HCT116 (cell line): Measurements from ENCODE around the gene TP53RK. TPM values are rescaled to one million over a fixed set of nuclear protein-coding genes. Genes with fewer than 3 reads are reported as not detected.

ENCODE experiments used
- ATAC-seq: fragments of 200-7000 bp; cut with Tn5 transposase; 2 replicates; pipeline ENCODE4 v1.9.1; 2020; ENCODE audit warnings: mild to moderate bottlenecking, moderate library complexity
- BruUV-seq: library from RNA; stranded (reverse); fragments of 400-500 nt; replicated peaks from 2 replicates; lab custom pipeline; 2021; lab: Mats Ljungman, UMichigan
- CTCF ChIA-PET: fragments of 300-600 bp; sonication (Branson Sonifier 250); formaldehyde crosslinking; loops from one replicate; lab custom pipeline; 2021; ENCODE audit warnings: antibody characterized with exemption; lab: Charles Lee
- POLR2A ChIA-PET: fragments of 300-600, 350-600 bp; sonication (Branson Sonifier 250); formaldehyde crosslinking; loops from one replicate; lab custom pipeline; 2021; ENCODE audit warnings: antibody characterized with exemption; lab: Charles Lee
- RAD21 ChIA-PET, 2 experiments: fragments of 300-600 bp; sonication (Branson Sonifier 250); formaldehyde crosslinking; loops; one replicate each; lab custom pipeline; 2023; ENCODE audit warnings: low total read pairs in 2 of 2; ENCODE audit not compliant: uncharacterized antibody in 2 of 2, unreplicated experiment in 2 of 2, low non-redundant PET in 1 of 2; lab: Charles Lee
- DNase-seq: peaks from one replicate; pipeline ENCODE4 v3.0.0-alpha.2; 2010; ENCODE audit warnings: low read depth, low spot score
- H2AFZ ChIP-seq: fragments of 200-600 bp; shearing (Covaris generic), sonication (generic); 2 replicates; pipeline ENCODE4 v1.6.1; 2017; ENCODE audit warnings: low read depth, mixed run types, mixed read lengths, antibody characterized with exemption, low read length; ENCODE audit not compliant: poor library complexity, severe bottlenecking
- H3K27ac ChIP-seq: 2 replicates; pipeline ENCODE4 v1.5.1; 2012; ENCODE audit warnings: low read depth, low read length
- H3K27me3 ChIP-seq: fragments of 200-600 bp; sonication (generic); 2 replicates; pipeline ENCODE4 v1.6.1; 2016; ENCODE audit warnings: mixed run types, low read length, mixed read lengths; ENCODE audit not compliant: insufficient read depth
- H3K36me3 ChIP-seq, 2 experiments: fragments of 200-500 bp in 1 of 2; fragments of 200-600 bp in 1 of 2; sonication (Bioruptor generic) in 1 of 2; sonication (generic) in 1 of 2; 2 replicates each; pipeline versions ENCODE4 v1.5.1 to v1.6.1; 2014 to 2016; ENCODE audit warnings: low read length in 2 of 2, inconsistent platforms in 1 of 2, mixed read lengths in 1 of 2, mixed run types in 1 of 2; ENCODE audit not compliant: insufficient read depth in 2 of 2, control insufficient read depth in 1 of 2
- H3K4me1 ChIP-seq, 2 experiments: fragments of 200-600 bp in 1 of 2; sonication (generic) in 1 of 2; 2 replicates each; pipeline versions ENCODE4 v1.5.1 to v1.6.1; 2012 to 2017; ENCODE audit warnings: low read length in 2 of 2, inconsistent platforms in 1 of 2, mild to moderate bottlenecking in 1 of 2, mixed read lengths in 1 of 2, mixed run types in 1 of 2, moderate library complexity in 1 of 2; ENCODE audit not compliant: insufficient read depth in 2 of 2, control insufficient read depth in 1 of 2
- H3K4me2 ChIP-seq: fragments of 200-600 bp; sonication (generic); 2 replicates; pipeline ENCODE4 v1.6.1; 2017; ENCODE audit warnings: mixed run types, low read length, mixed read lengths
- H3K4me3 ChIP-seq, 2 experiments: fragments of 200-600 bp in 1 of 2; sonication (generic) in 1 of 2; replicated peaks in 1 of 2; 2 replicates each; pipeline ENCODE4 v1.5.1; 2011 to 2016; ENCODE audit warnings: low read length in 2 of 2, control low read depth in 1 of 2, low read depth in 1 of 2, mild to moderate bottlenecking in 1 of 2, mixed read lengths in 1 of 2, mixed run types in 1 of 2
- H3K79me2 ChIP-seq: fragments of 200-600 bp; sonication (generic); 2 replicates; pipeline ENCODE4 v1.6.1; 2017; ENCODE audit warnings: mild to moderate bottlenecking, mixed run types, low read length, moderate library complexity, mixed read lengths; ENCODE audit not compliant: insufficient read depth
- H3K9ac ChIP-seq: fragments of 200-600 bp; sonication (generic); 2 replicates; pipeline ENCODE4 v1.6.1; 2016; ENCODE audit warnings: low read length, mixed read lengths
- H3K9me2 ChIP-seq: fragments of 200-600 bp; sonication (generic), shearing (Covaris generic); 2 replicates; pipeline ENCODE4 v1.6.1; 2017; ENCODE audit warnings: mixed run types, mild to moderate bottlenecking, moderate library complexity; ENCODE audit not compliant: insufficient read depth
- H3K9me3 ChIP-seq, 2 experiments: fragments of 200-500 bp in 1 of 2; fragments of 200-600 bp in 1 of 2; sonication (Bioruptor generic) in 1 of 2; sonication (generic) in 1 of 2; 2 replicates each; pipeline ENCODE4 v1.6.1; 2014 to 2017; ENCODE audit warnings: low read length in 2 of 2, mixed read lengths in 2 of 2, inconsistent platforms in 1 of 2, low read depth in 1 of 2, mild to moderate bottlenecking in 1 of 2, mixed run types in 1 of 2, moderate library complexity in 1 of 2; ENCODE audit not compliant: control insufficient read depth in 1 of 2, insufficient read depth in 1 of 2
- H4K20me1 ChIP-seq: fragments of 200-600 bp; sonication (generic), shearing (Covaris generic); 2 replicates; pipeline ENCODE4 v1.6.1; 2017; ENCODE audit warnings: mixed run types, mild to moderate bottlenecking, moderate library complexity; ENCODE audit not compliant: insufficient read depth
- CEBPB ChIP-seq: IDR thresholded peaks from 2 replicates; pipeline ENCODE4 v1.6.1; 2012; ENCODE audit warnings: low read depth
- EGR1 ChIP-seq: IDR thresholded peaks from 2 replicates; pipeline ENCODE4 v1.6.1; 2012; ENCODE audit warnings: low read depth
- EZH2 ChIP-seq: fragments of 200-600 bp; sonication (generic); IDR thresholded peaks from 2 replicates; pipeline ENCODE4 v1.6.1; 2017; ENCODE audit warnings: antibody characterized with exemption, mixed run types
- JUND ChIP-seq: IDR thresholded peaks from 2 replicates; pipeline ENCODE4 v1.6.1; 2012
- SIN3A ChIP-seq: IDR thresholded peaks from 2 replicates; pipeline ENCODE4 v1.6.1; 2012; ENCODE audit warnings: low read depth
- intact Hi-C: fragments of 100-400 bp; cut with micrococcal nuclease; formaldehyde crosslinking; loops from 2 replicates; pipeline ENCODE4 v1.10.0; 2022
- total RNA-seq: library from RNA; stranded (reverse); gene quantifications from one replicate; pipeline ENCODE4 v1.2.1, GENCODE V29; 2021; ENCODE audit not compliant: unreplicated experiment
- TF ChIP-seq, protein P1 (sequence below): IDR thresholded peaks from 2 replicates; pipeline ENCODE4 v1.6.1; 2012

The TP53RK gene
- total RNA-seq, 1 experiment from 2014 or later, result 9.2 TPM

DNA sequence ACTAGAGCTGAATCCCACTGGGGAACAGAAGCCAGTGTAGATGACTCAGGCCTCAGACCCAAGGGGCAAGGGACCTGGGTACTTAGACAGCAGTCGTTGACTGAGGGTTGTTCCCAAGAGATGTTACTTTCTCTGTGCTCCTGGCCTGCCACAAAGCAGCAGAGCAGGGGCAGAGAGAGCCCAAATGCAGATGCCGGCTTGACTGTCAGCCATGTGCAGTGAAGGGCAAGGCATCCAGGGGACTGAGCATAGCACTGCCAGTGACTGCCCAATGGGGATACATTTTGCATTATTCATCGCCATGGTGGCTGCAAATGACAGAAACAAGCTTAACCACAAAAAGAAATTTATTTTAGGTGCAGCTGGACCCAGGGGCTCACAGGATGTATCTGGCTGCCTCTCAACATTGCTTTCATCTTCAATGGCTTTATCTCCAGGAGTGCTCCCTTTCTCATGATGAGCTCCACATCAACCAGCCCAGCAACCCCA lies 7.6 kb upstream of the TP53RK start:
- ChIA-PET POLR2A (no interaction called here), CTCF (no interaction called here)

GRCh38 chr20:46695892-46696291 lies 6.6 kb upstream of the TP53RK start:
- Histone ChIP-seq H3K9me3 (no peaks in the 10 kb centered on the region; a peak in 1 of 4 replicates), H3K27me3 (no peaks in the 10 kb centered on the region), H4K20me1 (no peaks in the 10 kb centered on the region), H2AFZ (no peak overlapping the region), H3K79me2 (no peaks in the 10 kb centered on the region), H3K27ac (no peak overlapping the region), H3K9me2 (no peaks in the 10 kb centered on the region), H3K4me1 (peaks cover 0 to 12% of the 10 kb centered on the region in 2 experiments; a peak in 1 of 4 replicates), H3K4me3 (no peak overlapping the region), H3K9ac (no peak overlapping the region), H3K4me2 (no peak overlapping the region), H3K36me3 (no peaks in the 10 kb centered on the region)
- POLR2A ChIA-PET, result interaction anchor here (1.9 kb wide), 2 partner anchors 8 to 13 kb away, joined by 4 read pairs; no protein-coding TSS in a partner anchor
- intact Hi-C loops, result no loop called here
- no peak for DNase-seq
- TF ChIP-seq SIN3A (no peak), EGR1 (no peak), JUND (no peak)
- BruUV-seq, result no TSS peak
- CTCF ChIA-PET, result no interaction called here
- no peak for ATAC-seq
- RAD21 ChIA-PET, result no interaction called here

More for the DNA sequence above, 7.6 kb upstream of the TP53RK start:
- H3K9ac ChIP-seq, result no peak overlapping the region
- no peaks in the 10 kb centered on the region for H4K20me1 ChIP-seq
- H3K36me3 ChIP-seq, result no peaks in the 10 kb centered on the region
- H2AFZ ChIP-seq, result no peak overlapping the region
- BruUV-seq, result no TSS peak
- no peaks in the 10 kb centered on the region for H3K9me2 ChIP-seq
- no peak overlapping the region for H3K27ac ChIP-seq
- H3K4me2 ChIP-seq, result no peak overlapping the region
- H3K9me3 ChIP-seq, result no peaks in the 10 kb centered on the region; a peak in 1 of 4 replicates
- intact Hi-C loops, result no loop called here
- TF ChIP-seq CEBPB (no peak), EGR1 (no peak), EZH2 (no peak)
- TF ChIP-seq, protein P1, sequence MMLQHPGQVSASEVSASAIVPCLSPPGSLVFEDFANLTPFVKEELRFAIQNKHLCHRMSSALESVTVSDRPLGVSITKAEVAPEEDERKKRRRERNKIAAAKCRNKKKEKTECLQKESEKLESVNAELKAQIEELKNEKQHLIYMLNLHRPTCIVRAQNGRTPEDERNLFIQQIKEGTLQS, result no peak
- H3K27me3 ChIP-seq, result no peaks in the 10 kb centered on the region
- DNase-seq (no peak), ATAC-seq (no peak)
- RAD21 ChIA-PET, result no interaction called here
- peaks cover 0 to 12% of the 10 kb centered on the region in 2 experiments; a peak in 1 of 4 replicates for H3K4me1 ChIP-seq
- no peak overlapping the region for H3K4me3 ChIP-seq
- H3K79me2 ChIP-seq, result no peaks in the 10 kb centered on the region
